ENCODE measurements around the gene NCOA3. TPM values are rescaled to one million over a fixed set of nuclear protein-coding genes. Genes with fewer than 3 reads are reported as not detected.

Gene NCOA3
- total RNA-seq, 1 donor from 2014 or later = 18.6 TPM

- intact Hi-C loops (cut with DNase I) = no loop called here
Observed at GRCh38 chr20:47705497-47705856, 203.8 kb downstream of the NCOA3 start.

GRCh38 chr20:47706345-47706744 is 204.7 kb downstream of the NCOA3 start:
- no peak for DNase-seq (ENCODE audit: low spot score)
- intact Hi-C loops (cut with DNase I) = no loop called here

More at GRCh38 chr20:47705497-47705856, 203.8 kb downstream of the NCOA3 start:
- DNase-seq (ENCODE audit: low spot score) = no peak

Other genes starting within 250 kb of the NCOA3 start
- gene ZMYND8, start 145.2 kb upstream of the NCOA3 start, total RNA-seq = 25.7 TPM